Measurements from ENCODE around the gene SKAP1.
"Not testable (repeated sequence)": the region's sequence is repeated elsewhere in the genome, so short reads cannot be mapped to it uniquely, and the experiment has no call there.

SKAP1 gene

DNA sequence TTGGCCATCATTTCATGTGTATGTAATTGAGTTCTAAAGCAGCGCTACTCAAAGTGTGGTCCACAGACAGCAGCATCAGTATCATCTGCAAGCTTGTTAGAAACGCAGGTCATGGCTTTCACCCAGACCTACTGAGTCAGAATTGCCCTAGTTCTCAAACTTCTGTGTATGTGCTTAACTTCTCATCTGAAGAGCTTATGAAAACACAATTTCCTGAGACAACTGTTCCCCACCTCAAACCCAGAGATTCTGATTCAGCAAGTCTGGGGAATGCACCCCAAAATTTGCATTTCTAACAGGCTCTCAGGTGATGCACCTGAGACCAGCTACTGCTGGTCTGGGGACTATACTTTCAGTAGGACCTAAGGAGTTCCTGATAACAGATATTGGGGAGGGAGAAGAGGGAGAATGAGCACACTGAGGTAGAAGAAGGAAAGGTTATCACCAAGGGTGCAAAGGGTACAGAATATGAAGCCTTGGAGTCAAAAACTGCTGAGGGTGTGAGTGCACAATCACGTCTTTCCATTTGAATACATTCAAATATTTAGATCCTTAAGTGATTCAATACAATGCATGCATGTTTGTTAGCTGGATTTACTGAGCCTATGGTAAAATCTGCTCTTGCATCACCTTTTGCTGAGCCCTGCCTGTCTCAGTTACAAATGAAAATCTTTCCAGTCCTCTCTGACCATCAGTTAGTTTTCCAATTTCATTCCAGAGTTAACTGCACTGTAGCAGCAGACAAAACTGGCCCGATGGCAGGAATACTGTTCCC, 29.2 kb upstream of the SKAP1 start:
- H3K4me3 ChIP-seq (ENCODE audit: low read length): no peak overlapping the region
- TF ChIP-seq, protein P1, sequence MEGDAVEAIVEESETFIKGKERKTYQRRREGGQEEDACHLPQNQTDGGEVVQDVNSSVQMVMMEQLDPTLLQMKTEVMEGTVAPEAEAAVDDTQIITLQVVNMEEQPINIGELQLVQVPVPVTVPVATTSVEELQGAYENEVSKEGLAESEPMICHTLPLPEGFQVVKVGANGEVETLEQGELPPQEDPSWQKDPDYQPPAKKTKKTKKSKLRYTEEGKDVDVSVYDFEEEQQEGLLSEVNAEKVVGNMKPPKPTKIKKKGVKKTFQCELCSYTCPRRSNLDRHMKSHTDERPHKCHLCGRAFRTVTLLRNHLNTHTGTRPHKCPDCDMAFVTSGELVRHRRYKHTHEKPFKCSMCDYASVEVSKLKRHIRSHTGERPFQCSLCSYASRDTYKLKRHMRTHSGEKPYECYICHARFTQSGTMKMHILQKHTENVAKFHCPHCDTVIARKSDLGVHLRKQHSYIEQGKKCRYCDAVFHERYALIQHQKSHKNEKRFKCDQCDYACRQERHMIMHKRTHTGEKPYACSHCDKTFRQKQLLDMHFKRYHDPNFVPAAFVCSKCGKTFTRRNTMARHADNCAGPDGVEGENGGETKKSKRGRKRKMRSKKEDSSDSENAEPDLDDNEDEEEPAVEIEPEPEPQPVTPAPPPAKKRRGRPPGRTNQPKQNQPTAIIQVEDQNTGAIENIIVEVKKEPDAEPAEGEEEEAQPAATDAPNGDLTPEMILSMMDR (conservative IDR thresholded peaks at IDR 0.05; ENCODE audit: low read length): no peak
- no peak for DNase-seq (ENCODE audit: low read depth)

GRCh38 chr17:48457080-48457836, 27.2 kb upstream of the SKAP1 start:
- DNase-seq (ENCODE audit: low read depth): peak; percentile 43
- TF ChIP-seq, protein P1 (conservative IDR thresholded peaks at IDR 0.05; ENCODE audit: low read length): peak; percentile 95
- H3K4me3 ChIP-seq (ENCODE audit: low read length): no peak overlapping the region

GRCh38 chr17:48456589-48456988, 26.6 kb upstream of the SKAP1 start:
- no peak overlapping the region for H3K4me3 ChIP-seq (ENCODE audit: low read length)
- TF ChIP-seq, protein P1 (conservative IDR thresholded peaks at IDR 0.05; ENCODE audit: low read length): no peak
- no peak for DNase-seq (ENCODE audit: low read depth)

DNA sequence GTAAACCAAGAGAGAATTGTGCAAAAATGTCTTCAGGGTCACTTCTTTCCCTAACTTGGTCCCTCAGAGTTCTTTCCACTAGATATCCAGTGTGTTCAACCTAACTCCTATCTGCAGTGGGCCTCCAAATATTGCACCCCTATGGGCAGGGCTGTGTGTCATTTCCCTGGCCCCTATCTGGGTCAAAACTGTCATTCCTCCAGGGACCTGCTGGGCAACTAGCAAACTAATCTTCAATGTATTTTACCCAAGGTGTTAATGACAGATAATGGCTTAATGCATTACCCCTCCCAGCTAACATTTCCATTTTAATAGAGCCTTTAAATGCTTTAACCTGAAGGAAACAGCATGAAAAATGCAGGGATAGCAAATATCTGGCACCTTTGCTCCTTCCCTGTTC, 25.8 kb upstream of the SKAP1 start:
- no peak overlapping the region for H3K4me3 ChIP-seq (ENCODE audit: low read length)
- DNase-seq (ENCODE audit: low read depth): no peak
- TF ChIP-seq, protein P1 (conservative IDR thresholded peaks at IDR 0.05; ENCODE audit: low read length): no peak

GRCh38 chr17:48453447-48453846, 23.4 kb upstream of the SKAP1 start:
- no peak overlapping the region for H3K4me3 ChIP-seq (ENCODE audit: low read length)
- TF ChIP-seq, protein P1 (conservative IDR thresholded peaks at IDR 0.05; ENCODE audit: low read length): no peak
- DNase-seq (ENCODE audit: low read depth): no peak

DNA sequence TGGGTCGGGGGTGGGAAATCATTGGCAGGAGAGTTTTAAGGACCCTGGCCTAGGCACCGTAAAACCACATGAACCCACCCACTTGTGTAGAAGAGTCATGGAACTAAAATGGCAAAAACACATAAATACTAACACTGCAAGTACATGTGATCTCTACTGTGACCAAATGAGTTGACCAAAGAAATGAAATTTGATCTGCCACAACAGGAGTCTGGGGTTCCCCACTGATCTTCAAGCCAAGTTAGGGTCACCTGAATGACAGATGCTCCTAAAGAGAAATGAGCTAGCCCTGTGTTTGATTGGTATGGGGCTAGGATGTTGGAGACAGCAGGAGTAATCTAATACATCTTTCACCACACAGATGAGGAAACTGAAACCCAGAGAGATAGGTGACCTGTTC, 21.5 kb upstream of the SKAP1 start:
- TF ChIP-seq, protein P1 (conservative IDR thresholded peaks at IDR 0.05; ENCODE audit: low read length): no peak
- no peak for DNase-seq (ENCODE audit: low read depth)
- no peak overlapping the region for H3K4me3 ChIP-seq (ENCODE audit: low read length)

GRCh38 chr17:48449335-48449734, 19.3 kb upstream of the SKAP1 start:
- not testable (repeated sequence) for DNase-seq (ENCODE audit: low read depth); H3K4me3 ChIP-seq (ENCODE audit: low read length)
